Activated CD4-positive, alpha-beta T cell treated with anti-CD3 and anti-CD28 coated beads, Interleukin-10, Interleukin-2, amounts not matched to agents 100 ng/mL and 50 ng/mL, durations not matched to agents 16 hours and 8 hours (primary cell): ENCODE results near the gene ERC2.

Experiments used
- DNase-seq: peaks from one replicate; pipeline ENCODE4 v3.0.0-alpha.2; 2020

The ERC2 gene

DNA sequence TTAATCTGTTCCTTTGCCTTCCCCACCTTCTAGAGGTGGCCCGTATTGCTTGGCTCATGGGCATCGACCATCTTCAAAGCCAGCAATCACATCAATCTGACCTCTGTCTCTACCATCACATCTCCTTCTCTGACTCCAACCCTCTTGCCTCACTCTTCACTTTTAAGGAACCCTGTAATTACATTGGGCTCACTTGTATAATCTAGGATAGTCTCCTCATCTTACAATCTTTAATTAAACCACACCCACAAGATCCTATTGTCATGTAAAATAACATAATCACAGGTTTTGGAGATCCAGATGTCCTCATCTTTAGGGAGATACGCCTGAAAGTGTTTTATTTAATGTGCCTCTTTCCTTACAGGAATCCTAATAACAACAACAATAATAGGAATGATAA is 234.5 kb downstream of the ERC2 start:
- no peak for DNase-seq

- DNase-seq, result no peak
Observed at GRCh38 chr3:56229311-56229710, 239.0 kb downstream of the ERC2 start.

GRCh38 chr3:56222866-56223265 is 245.4 kb downstream of the ERC2 start:
- no peak for DNase-seq

GRCh38 chr3:56219894-56220805 is 248.1 kb downstream of the ERC2 start:
- no peak for DNase-seq

DNA sequence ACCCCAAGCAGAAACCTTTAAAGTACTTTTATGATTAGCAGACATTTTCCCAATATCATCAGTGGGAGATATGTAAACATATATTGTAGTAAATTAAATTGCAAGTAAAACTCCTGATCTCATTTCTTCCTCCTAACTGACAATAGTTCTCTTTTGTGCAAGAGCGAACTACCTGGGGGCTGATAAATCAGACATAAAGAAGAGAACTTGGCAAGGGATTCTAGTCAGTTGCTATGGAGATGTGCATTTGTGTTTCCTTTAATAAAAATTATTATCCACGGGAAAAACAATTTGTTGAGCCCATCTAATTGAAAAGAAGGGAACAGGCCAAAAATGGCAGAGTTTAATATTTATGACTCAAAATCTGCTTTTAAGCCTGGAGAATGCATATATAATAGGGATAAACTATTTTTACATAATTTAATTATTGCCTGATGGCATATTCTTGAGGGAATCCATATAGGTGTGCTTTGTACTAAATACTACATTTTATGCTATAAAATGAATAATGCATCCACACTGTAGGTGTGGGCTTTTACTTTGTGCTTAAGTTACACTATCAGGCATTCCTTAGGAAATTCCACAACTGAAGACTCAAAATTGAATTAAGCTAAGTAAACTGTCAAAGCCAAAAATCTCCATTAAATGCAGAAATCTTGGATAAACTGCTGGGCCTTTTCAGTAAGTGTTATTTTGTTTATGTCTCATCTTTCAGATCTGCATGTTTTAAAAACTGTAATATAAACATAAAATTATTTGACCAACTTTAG is 258.1 kb downstream of the ERC2 start:
- no peak for DNase-seq

DNA sequence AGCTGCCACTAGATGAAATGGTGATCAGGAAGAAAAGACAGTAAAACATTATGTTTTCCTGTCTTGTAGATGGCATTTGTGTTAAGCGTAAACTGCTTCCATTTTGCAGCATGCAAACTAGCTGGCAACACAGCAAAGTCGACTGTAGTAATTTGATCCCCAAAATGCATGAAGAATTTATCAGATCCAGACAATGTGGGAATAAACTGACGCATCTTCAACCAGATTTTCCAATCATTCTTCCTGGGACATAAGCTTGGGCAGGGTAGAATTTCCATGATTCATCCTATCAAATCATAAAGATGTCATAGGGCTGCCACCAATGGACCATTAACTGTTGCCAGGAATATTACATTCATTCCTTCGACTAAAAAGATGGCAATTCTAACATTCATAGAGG is 260.3 kb downstream of the ERC2 start:
- DNase-seq, result no peak

DNA sequence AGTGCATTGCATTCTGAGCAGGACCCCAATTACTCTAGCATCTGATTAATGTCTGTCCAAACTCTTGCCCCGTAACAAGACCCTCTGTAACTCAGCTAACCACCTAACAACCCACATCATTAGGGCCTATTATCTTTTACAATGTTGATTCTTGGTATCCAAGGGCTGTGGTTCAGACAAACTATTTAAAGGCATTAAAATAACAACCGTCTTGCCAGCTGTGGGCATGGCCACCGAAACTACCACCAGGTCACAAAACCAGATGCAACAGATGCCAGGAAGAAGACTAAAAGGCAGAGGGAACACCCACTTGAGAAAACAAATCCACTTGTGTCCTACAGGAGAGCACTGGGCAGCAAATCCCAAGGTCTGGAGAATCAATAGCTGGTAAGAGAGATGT is 262.9 kb downstream of the ERC2 start:
- DNase-seq, result no peak

GRCh38 chr3:56202997-56203396 is 265.3 kb downstream of the ERC2 start:
- no peak for DNase-seq

- no peak for DNase-seq
Observed at GRCh38 chr3:56201407-56201806, 266.9 kb downstream of the ERC2 start.

DNA sequence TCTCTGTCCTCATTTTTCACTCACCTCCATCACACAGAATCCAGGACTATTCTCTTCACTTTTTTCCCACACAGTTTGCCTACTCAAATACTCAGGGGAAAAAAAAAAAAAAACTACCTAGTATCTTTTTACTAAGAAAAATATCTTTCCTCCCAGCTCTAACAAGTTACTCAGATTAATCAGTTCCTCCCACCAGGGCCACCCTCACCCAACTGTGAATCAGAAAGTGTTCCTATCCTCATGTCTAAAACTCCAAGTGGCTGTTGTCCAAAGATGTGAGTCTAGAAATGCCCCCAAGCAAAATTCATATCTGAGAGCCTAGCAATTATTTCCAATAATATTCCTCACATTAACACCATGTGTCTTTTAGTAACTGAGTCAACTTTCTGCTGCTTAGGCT is 268.0 kb downstream of the ERC2 start:
- no peak for DNase-seq

- DNase-seq, result no peak
Observed at GRCh38 chr3:56197991-56198390, 270.3 kb downstream of the ERC2 start.

GRCh38 chr3:56197259-56197965 is 270.9 kb downstream of the ERC2 start:
- no peak for DNase-seq

GRCh38 chr3:56196700-56197099 is 271.6 kb downstream of the ERC2 start:
- DNase-seq, result no peak

DNA sequence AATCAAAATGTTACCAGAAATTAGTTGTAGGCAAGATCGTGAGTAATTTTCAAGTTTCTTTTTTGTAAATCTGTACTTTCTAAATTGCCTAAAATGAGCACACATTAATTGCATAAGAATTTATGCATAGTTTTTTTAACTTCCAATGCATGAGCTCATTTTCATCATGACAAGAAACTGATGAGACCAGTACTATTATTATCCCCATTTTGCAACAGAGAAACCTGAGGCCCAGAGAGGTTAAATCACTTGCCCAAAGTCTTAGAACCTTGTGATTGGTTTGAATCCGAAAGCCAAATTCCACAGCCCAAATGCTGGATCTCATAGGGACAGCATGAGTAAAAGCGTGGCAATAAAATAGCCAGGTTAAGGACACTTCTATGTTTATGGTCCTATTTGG is 274.7 kb downstream of the ERC2 start:
- DNase-seq, result no peak

GRCh38 chr3:56192001-56192400 is 276.3 kb downstream of the ERC2 start:
- DNase-seq, result no peak

DNA sequence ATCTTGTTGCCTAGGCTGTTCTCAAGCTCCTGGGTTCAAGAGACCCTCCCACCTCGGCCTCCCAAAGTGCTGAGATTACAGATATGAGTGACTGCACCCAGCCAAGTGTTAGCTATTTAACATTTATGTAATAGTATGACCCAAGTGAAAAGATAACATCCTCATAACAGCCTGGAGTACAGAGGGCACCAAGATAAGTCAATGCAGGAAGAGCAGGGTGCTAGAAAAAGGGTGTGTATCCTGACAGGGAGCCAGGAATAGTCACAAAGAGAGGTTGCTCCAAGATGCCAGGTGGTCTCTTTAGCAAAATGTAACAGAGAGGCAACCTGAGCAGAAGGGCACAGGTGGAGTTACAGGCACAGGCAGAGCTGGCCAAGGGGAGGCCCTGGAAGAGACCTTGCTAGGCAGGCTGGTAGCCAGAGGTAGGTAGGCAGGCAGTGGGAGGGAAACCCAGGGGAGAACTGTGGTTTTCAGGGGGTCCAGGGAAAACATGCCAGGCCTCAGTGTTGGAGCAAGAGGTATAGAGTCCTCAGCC is 277.4 kb downstream of the ERC2 start:
- no peak for DNase-seq

GRCh38 chr3:56190130-56190529 is 278.1 kb downstream of the ERC2 start:
- no peak for DNase-seq

- no peak for DNase-seq
Observed at GRCh38 chr3:56189536-56189935, 278.7 kb downstream of the ERC2 start.

DNA sequence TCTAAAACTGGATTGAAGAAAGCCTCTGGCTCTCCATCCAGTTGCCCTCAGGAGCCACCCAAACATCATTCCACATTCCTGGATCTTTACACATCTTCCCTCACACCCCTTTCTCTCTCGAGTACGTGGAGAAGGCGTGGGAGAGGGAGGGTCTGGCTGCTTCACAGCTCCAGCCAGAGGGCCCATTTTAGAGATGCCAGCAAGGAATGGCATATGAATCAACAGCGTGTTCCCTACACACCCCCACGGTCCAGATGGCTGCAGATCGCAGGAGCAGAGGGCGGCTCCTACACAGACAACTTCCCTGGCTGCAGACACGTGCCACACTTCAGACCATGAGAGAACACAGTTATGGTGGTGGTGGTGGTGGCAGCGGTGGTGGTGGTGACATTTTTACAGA is 280.1 kb downstream of the ERC2 start:
- DNase-seq, result no peak

DNA sequence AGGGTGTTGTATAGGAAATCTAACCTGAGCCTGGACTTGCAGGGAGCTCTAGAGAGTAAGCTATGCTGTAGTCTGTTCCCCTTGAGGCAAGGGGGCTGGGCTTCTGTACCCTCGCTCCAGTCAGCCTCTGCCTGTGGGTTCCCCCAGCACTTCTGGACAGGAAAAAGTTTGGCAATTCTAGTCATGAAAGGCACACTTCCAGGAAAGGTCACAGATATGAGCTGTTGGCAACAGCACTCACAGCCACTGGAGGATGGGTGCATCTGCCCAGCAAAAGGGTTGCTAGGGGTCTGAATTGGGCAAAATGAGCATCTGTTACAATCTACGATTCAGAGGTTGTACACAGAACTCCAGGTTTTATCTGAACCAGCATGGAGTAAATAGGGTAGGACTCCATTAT is 281.2 kb downstream of the ERC2 start:
- DNase-seq, result no peak

DNA sequence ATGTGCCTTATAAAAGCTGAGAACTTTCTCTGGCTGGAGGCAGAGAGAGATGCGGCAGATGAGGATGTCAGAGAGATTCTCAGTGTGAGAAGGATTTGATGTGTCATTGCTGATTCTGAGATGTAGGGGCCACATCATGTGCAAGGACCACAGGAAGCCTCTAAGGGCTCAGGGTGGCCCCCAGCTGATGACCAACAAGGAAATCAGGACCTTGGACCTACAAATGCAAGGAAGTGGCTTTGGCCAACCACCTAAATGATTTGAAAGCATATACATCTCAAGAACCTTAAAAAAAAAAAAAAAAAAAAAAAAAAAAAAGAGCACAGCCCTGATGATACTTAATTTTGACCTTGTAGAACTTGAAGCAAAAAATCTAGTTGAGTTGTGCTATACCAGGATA is 282.4 kb downstream of the ERC2 start:
- DNase-seq, result no peak

DNA sequence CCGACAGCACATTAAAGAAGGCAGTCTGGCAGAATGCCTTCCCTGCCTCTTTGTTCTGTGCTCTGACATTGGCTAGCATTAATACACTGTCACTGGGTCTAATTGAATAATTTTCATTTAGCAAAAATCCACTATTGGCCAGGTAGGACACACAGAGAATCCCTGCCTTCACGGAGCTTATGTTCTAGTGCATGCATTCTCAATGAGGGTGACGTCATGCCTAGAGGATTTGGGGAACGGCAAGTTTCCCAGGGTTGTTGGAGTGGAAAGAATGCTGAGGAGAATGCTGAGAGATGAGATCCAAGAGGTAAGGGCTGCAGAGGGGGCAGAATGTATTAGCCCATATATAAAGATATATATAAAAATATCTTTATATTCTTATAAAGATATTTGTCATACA is 284.7 kb downstream of the ERC2 start:
- no peak for DNase-seq

DNA sequence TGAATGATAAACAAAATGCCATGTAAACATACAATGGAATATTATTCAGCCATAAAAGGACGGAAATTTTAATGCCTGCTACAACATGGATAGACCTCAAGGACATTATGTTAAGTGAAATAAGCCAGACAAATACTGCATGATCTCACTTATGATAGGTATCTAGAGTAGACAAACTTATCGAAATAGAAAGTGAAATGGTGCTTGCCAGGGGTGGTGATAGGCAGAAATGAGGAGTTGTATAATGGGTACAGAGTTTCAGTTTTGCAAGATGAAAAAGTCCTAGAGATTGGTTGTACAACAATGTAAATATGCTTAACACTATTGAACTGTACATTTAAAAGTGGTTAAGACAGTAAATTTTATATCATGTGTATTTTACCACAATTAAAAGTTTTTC is 287.8 kb downstream of the ERC2 start:
- no peak for DNase-seq
